Gastroesophageal sphincter (tissue), 4 donors: ENCODE results near the gene CES4A. TPM values are rescaled to one million over a fixed set of nuclear protein-coding genes. Genes with fewer than 3 reads are reported as not detected.
"Not testable (repeated sequence)": the region's sequence is repeated elsewhere in the genome, so short reads cannot be mapped to it uniquely, and the experiment has no call there.

ENCODE experiments used
- ATAC-seq: fragments of 150-250 bp; one replicate; pipeline ENCODE4 v1.9.1; 2016; ENCODE audit warnings: mild to moderate bottlenecking, moderate library complexity
- H3K27ac ChIP-seq, 4 donors: fragments of 200-600 bp; sonication (generic) in 3 of 4; 1 replicate in 3 of 4; 2 replicates in 1 of 4; pipeline ENCODE4 v1.5.1; 2016 to 2019
- H3K27me3 ChIP-seq: fragments of 200-600 bp; sonication (generic); one replicate; pipeline ENCODE4 v1.5.1; 2019
- H3K36me3 ChIP-seq, 2 donors: fragments of 200-600 bp; sonication (generic); one replicate each; pipeline ENCODE4 v1.5.1; 2019; ENCODE audit warnings: control low read depth in 1 of 2
- H3K4me1 ChIP-seq, 3 donors: fragments of 200-600 bp; sonication (generic); 1 replicate in 2 of 3; 2 replicates in 1 of 3; pipeline ENCODE4 v1.5.1; 2016 to 2019; ENCODE audit warnings: control low read depth in 2 of 3
- H3K4me3 ChIP-seq, 2 donors: fragments of 200-600 bp; sonication (generic); one replicate each; pipeline ENCODE4 v1.5.1; 2019; ENCODE audit warnings: mild to moderate bottlenecking in 1 of 2, moderate library complexity in 1 of 2
- H3K9me3 ChIP-seq, 3 donors: fragments of 200-600 bp; sonication (generic); one replicate each; pipeline ENCODE4 v1.5.1; 2017 to 2019; ENCODE audit warnings: control low read depth in 2 of 3
- CTCF ChIP-seq, 4 experiments: fragments of 200-600 bp in 2 of 4; fragments of 450-650 bp in 2 of 4; sonication (generic) in 1 of 4; IDR thresholded peaks; one replicate each; pipeline ENCODE4 v1.5.1; 2017 to 2019; ENCODE audit warnings: antibody characterized with exemption in 4 of 4, mild to moderate bottlenecking in 2 of 4, moderate library complexity in 2 of 4
- EP300 ChIP-seq: sonication (generic); formaldehyde crosslinking; IDR thresholded peaks from one replicate; pipeline ENCODE4 v1.6.1; 2017; ENCODE audit warnings: antibody characterized with exemption, mild to moderate bottlenecking
- POLR2A ChIP-seq, 2 donors: fragments of 450-650 bp; IDR thresholded peaks; one replicate each; pipeline ENCODE4 v1.6.1; 2017; ENCODE audit warnings: antibody characterized with exemption in 2 of 2, mild to moderate bottlenecking in 2 of 2, moderate library complexity in 1 of 2
- POLR2AphosphoS5 ChIP-seq: sonication (generic); formaldehyde crosslinking; IDR thresholded peaks from one replicate; pipeline ENCODE4 v1.6.1; 2017; ENCODE audit warnings: antibody characterized with exemption
- WGBS, 2 donors: methylation state at CpG; one replicate each; pipeline ENCODE4 v1.1.5; 2018; ENCODE audit warnings: low coverage in 1 of 2; 5-methylcytosine and 5-hydroxymethylcytosine counted together
- total RNA-seq, 4 donors: library from RNA; depleted of rRNA; stranded (reverse); fragments of >200 nt; gene quantifications; one replicate each; pipeline ENCODE4 v1.1.0, GENCODE V29; 2016

Gene CES4A
- total RNA-seq, 4 donors from 2014 or later: 1.2 to 6.1 (median 2.6) TPM

GRCh38 chr16:66954097-66954659 is 34.2 kb upstream of the CES4A start:
- 15 to 19% methylated on average over 6 of the region's 8 CpGs for WGBS, 2 donors
- Histone ChIP-seq H3K4me3 (no peak overlapping the region), H3K36me3 (no peaks in the 10 kb centered on the region), H3K27ac (no peak overlapping the region), H3K4me1 (peaks cover 0 to 3% (median 0%) of the 10 kb centered on the region in 3 donors), H3K27me3 (peaks cover 6% of the 10 kb centered on the region), H3K9me3 (no peaks in the 10 kb centered on the region)
- peak; percentile 71 for ATAC-seq
- no peak for TF ChIP-seq POLR2A (IDR thresholded peaks at IDR 0.05)
- TF ChIP-seq EP300: no peak
- peak in 3 of 4 experiments; percentile 76 to 86 (median 81) for TF ChIP-seq CTCF (IDR thresholded peaks at IDR 0.05)
- TF ChIP-seq POLR2AphosphoS5: no peak

- 65 to 78% methylated on average over 11 of the region's 17 CpGs for WGBS, 2 donors
- H3K4me3 ChIP-seq, H3K4me1 ChIP-seq, ATAC-seq, H3K9me3 ChIP-seq, H3K27me3 ChIP-seq, H3K27ac ChIP-seq, H3K36me3 ChIP-seq: not testable (repeated sequence)
Measured at GRCh38 chr16:66955363-66956153, 32.8 kb upstream of the CES4A start.

- H3K4me1 ChIP-seq, H3K27ac ChIP-seq, H3K36me3 ChIP-seq, H3K4me3 ChIP-seq, ATAC-seq, H3K27me3 ChIP-seq, H3K9me3 ChIP-seq: not testable (repeated sequence)
- WGBS, 2 donors: 38 to 67% methylated on average over 1 of the region's 1 CpG
Measured at GRCh38 chr16:66956154-66956457, 32.3 kb upstream of the CES4A start.

- TF ChIP-seq POLR2A (IDR thresholded peaks at IDR 0.05): no peak
- no peak for TF ChIP-seq EP300
- TF ChIP-seq POLR2AphosphoS5: no peak
- TF ChIP-seq CTCF (IDR thresholded peaks at IDR 0.05): no peak
- ATAC-seq: no peak
- Histone ChIP-seq H3K27ac (no peak overlapping the region), H3K27me3 (peaks cover 9% of the 10 kb centered on the region), H3K4me3 (no peak overlapping the region), H3K4me1 (no peaks in the 10 kb centered on the region), H3K36me3 (no peaks in the 10 kb centered on the region), H3K9me3 (no peaks in the 10 kb centered on the region)
- 46 to 50% methylated on average over 1 to 2 of the region's 7 CpGs for WGBS, 2 donors
Measured at GRCh38 chr16:66958857-66959703, 29.3 kb upstream of the CES4A start.

- H3K27me3 ChIP-seq: peaks cover 15% of the 10 kb centered on the region
- TF ChIP-seq POLR2A (IDR thresholded peaks at IDR 0.05) (no peak), CTCF (IDR thresholded peaks at IDR 0.05) (no peak), EP300 (no peak), POLR2AphosphoS5 (no peak)
- 54 to 66% methylated on average over 2 to 4 of the region's 5 CpGs for WGBS, 2 donors
- no peak overlapping the region for H3K4me3 ChIP-seq
- no peaks in the 10 kb centered on the region for H3K36me3 ChIP-seq
- H3K27ac ChIP-seq: no peak overlapping the region
- H3K4me1 ChIP-seq: no peaks in the 10 kb centered on the region
- ATAC-seq: peak; percentile 73
- H3K9me3 ChIP-seq: no peaks in the 10 kb centered on the region
Measured at GRCh38 chr16:66959704-66960161, 28.7 kb upstream of the CES4A start.
